Gastrocnemius medialis (tissue), 4 donors: ENCODE data around the gene TFDP1.

Experiments
- POLR2A ChIP-seq, 2 donors: fragments of 450-650 bp; IDR thresholded peaks; one replicate each; pipeline ENCODE4 v1.6.1; 2017; ENCODE audit warnings: antibody characterized with exemption in 2 of 2, mild to moderate bottlenecking in 2 of 2, moderate library complexity in 2 of 2
- TF ChIP-seq, protein P1 (sequence below), 5 experiments: fragments of 450-650 bp in 3 of 5; fragments of 200-600 bp in 2 of 5; sonication (generic) in 2 of 5; IDR thresholded peaks in 4 of 5; conservative IDR thresholded peaks in 1 of 5; 1 replicate in 4 of 5; 2 replicates in 1 of 5; pipeline ENCODE4 v1.5.1; 2016 to 2019; ENCODE audit warnings: antibody characterized with exemption in 5 of 5, mild to moderate bottlenecking in 3 of 5, moderate library complexity in 3 of 5

DNA sequence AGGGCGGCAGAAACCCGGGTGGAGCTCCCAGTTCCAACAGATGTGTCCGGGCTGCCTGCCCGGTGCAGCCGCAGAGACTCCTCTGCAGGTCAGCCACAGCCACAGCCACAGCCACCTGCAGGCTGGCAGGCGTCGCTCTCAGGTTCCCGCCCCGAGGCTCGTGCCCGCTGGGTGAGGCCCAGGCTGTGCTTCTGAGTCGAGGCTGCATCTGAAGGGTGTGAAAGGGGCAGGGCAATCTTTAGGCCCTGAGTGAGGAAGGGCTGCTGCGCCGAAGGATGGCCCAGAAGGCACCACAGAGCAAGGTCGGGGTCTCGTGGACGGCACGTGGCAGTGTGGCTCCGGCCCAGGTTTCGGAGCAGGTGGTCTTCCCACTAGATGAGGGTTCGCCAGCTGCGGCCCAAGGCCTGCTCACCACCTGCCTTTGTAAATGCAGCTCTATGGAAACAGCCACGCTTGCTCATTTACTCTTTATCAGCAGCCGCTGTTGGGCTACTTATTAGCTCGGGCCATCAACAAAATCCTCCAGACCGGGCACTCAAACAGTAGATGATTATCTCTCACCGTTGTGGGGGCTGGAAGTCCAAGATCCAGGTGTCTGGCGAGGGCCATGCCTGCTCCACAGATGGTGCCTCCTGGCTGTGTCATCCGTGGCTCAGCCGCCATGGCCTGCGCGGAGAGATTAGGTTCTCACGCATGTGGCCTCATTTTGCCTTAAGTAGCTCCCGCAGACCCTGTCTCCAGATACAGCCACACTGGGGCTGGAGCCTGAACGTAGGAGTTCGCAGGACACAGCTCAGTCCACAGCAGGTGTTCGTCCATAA is 40.3 kb upstream of the TFDP1 start:
- TF ChIP-seq, protein P1, sequence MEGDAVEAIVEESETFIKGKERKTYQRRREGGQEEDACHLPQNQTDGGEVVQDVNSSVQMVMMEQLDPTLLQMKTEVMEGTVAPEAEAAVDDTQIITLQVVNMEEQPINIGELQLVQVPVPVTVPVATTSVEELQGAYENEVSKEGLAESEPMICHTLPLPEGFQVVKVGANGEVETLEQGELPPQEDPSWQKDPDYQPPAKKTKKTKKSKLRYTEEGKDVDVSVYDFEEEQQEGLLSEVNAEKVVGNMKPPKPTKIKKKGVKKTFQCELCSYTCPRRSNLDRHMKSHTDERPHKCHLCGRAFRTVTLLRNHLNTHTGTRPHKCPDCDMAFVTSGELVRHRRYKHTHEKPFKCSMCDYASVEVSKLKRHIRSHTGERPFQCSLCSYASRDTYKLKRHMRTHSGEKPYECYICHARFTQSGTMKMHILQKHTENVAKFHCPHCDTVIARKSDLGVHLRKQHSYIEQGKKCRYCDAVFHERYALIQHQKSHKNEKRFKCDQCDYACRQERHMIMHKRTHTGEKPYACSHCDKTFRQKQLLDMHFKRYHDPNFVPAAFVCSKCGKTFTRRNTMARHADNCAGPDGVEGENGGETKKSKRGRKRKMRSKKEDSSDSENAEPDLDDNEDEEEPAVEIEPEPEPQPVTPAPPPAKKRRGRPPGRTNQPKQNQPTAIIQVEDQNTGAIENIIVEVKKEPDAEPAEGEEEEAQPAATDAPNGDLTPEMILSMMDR (IDR thresholded peaks at IDR 0.05 in 4 of 5, conservative IDR thresholded peaks at IDR 0.05 in 1 of 5) = no peak
- no peak for TF ChIP-seq POLR2A (IDR thresholded peaks at IDR 0.05)
